Skin of body (tissue), 2 donors: Measurements from ENCODE around the gene MMUT. TPM values are rescaled to one million over a fixed set of nuclear protein-coding genes. Genes with fewer than 3 reads are reported as not detected.
"Not testable (repeated sequence)": the region's sequence is repeated elsewhere in the genome, so short reads cannot be mapped to it uniquely, and the experiment has no call there.

ENCODE experiments used
- DNase-seq: peaks from one replicate; lab custom pipeline; 2025; lab: John Stamatoyannopoulos, UW
- total RNA-seq: library from RNA; depleted of rRNA; stranded (reverse); fragments of >200 nt; gene quantifications from one replicate; pipeline ENCODE4 v1.2.3, GENCODE V29; 2014

The MMUT gene
- total RNA-seq, 1 donor from 2014 or later: 24.9 TPM

DNA sequence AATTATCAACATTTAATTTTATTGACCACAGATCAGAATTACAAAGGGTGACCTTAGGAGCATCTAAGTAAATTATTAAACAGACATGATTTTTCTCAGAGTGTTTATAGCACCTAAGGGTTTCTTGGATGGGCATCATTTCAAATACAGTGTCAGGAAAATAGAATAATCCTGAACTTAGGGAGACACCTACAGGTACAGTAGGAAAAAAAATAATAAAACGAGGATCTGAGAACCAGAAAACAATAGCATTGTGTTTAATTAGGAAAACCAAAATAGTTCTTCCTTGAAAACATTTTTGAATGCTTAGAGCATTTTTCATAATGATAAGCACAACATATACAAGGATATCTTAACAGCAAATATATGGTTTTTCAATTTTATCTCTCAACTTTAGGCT lies 39.2 kb downstream of the MMUT start:
- DNase-seq: no peak

DNA sequence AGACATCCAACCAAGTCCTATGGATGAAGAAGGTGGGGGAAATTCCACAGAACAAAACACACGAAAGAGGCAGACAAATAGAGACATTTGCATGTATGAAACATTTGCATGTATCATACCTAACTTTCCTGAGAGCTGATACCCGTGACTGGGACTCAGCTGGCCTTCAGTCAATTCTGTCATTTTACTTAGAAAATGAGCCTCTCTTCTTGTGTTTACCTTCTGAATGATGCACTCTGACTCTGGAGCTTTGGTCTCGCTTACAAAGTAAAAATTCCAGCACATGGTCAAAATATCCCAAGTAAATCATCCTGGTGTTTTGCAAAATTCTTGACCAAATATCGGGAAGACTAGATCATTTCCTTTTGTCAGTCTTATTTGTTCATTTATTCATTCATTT lies 46.9 kb downstream of the MMUT start:
- DNase-seq: no peak

DNA sequence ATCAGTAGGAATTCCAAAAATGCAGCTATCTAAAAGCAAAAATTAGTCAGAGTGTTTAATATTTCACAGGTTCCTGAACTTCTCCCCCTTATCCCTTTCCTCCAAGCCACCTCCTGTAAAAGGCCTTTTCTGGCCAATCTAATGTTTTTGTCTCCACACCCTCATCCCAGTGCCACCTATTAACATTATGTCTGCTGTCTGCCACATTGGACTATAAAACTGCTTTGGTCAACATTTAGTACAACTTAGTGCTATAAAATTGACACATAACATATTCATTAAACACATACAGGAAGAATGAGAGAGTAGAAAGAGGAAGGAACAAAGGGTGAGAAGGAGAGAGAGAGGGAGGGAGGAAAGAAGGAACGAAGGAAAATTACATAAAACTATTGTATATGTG lies 47.7 kb downstream of the MMUT start:
- no peak for DNase-seq

DNA sequence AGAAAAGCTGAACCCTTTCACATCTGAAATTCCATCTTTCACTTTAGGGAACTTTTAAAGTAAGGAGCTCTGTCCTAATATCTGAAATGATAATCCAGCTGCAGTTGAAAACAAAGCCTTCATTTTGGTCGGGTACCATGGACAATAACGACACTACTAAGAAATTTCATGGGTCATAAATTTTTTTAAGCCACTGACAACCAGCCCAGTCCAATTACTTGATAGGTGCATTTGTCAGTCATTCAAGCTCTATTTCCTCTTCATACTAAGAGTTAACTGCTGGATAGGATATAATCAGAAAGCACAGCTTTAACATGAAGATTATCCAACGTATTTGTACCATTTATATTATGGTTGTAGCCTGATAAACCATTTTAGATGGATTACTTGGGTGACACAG lies 52.5 kb downstream of the MMUT start:
- no peak for DNase-seq

DNA sequence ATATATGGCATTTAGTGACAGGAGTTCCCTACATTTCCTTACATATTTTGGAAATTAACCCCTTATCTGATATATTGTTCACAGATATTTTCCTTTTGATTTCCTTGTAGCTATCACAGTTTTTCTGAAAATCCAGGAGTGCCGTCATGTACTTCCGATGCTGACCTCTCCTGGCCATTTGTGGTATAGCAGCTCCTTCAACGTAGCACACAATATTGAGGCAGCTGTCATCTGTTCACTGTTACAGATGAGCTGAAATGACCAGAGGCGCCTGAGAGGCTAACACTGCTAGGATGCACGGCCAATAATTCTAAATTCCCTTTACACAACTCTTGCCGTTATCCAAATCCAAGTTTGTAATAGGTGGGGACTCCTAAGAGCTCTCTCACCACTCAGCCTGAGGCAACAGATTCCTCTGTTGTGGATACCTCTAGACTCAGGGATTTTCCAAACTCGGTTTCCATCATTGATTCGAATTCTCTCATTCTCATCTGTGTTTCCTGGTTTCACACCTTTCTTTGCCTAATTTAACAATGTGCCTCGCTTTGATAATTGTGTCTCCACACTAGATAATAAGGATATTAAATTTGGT lies 53.0 kb downstream of the MMUT start:
- peak; percentile 25 for DNase-seq

DNA sequence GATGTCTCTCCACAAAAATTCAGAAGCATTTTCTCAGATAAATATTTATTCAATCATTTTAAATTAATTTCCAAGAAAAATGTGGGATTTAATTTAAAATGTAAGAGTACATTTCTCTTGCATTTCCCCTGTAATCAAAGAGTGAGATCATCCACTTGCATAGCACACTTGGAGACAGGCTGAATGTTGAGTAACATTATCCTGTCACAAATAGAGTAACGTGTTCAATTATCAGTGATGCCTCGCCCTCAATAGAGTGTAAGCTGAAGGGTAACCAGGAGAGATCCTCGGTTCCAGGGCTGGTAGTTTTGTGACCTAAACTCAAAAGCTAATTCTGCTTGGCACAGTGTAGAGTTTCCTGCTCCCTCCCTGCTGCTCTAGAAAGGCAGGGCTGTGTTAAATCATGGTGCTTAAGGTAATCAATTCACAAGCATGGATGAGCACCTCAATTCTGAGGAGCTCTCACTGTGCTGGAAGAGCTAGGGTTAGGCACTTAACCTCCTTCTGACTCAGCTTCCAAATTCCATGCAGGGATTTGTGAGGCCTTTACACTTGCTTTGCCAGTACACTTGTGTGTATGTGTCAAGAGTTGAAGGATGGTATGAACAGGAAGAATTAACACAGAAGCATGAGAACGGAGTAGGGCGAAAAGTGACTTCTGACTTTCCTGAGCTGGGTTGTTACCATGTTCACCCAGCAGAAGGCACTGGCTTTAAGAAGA lies 56.6 kb downstream of the MMUT start:
- no peak for DNase-seq

DNA sequence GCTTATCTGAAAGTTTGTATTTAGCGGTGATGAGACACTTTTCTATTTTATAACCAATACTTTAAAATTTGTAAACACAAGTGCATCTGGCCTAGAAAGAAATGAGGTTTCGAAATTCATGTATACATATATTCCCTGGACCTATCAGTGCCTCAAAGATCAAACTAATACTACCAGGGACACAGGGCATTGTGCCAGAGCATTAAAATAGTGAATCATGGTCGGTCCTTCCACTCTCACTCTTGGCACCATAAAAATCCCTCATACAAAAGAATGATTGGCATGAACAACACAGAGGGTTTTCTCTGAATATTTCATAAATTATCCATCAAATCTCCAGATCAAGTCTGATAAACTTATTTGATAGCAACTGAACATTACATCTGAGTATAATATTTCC lies 62.0 kb downstream of the MMUT start:
- no peak for DNase-seq

DNA sequence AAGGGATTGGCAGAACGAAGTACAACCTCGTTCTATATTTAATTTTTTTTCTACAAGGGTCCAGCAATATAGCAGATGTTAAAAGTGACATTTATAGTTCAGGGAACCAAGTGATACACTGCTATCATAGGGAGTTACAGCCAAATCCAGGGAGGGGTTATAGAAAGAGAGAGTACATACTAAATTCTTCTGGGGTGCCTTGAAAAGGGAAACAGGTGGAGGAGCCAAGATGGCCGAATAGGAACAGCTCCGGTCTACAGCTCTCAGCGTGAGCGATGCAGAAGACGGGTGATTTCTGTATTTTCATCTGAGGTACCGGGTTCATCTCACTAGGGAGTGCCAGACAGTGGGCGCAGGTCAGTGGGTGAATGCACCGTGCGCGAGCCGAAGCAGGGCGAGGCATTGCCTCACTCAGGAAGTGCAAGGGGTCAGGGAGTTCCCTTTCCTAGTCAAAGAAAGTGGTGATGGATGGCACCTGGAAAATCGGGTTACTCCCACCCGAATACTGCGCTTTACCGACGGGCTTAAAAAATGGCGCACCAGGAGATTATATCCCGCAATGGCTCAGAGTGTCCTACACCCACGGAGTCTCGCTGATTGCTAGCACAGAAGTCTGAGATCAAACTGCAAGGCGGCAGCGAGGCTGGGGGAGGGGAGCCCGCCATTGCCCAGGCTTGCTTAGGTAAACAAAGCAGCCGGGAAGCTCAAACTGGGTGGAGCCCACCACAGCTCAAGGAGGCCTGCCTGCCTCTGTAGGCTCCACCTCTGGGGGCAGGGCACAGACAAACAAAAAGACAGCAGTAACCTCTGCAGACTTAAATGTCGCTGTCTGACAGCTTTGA lies 76.2 kb downstream of the MMUT start:
- not testable (repeated sequence) for DNase-seq

DNA sequence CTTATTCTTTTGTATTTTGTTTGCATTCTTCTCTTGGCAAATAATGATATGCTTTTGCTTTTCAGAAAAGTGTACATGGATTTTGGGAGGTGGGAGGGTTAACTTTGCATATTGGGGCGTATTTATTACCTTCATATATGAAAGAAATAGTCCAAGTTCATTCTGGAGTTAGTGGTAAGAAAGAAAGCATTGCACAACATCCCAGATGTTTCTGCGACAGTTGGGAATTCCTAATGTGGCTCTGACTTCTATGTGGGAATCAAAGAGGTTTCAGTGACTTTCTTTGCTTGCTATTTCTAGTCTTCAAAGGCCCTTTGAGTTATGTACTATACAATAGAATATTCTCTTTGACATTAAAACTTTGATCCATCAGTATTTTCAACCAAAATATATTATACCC lies 78.1 kb downstream of the MMUT start:
- no peak for DNase-seq

Other genes with a start within 250 kb of the MMUT start
- 8.0 TPM for gene CENPQ, start 117 bp upstream of the MMUT start, total RNA-seq
- gene GLYATL3, start 36.7 kb upstream of the MMUT start, total RNA-seq: 0.39 TPM
- 7.5 TPM for gene C6orf141, start 87.4 kb upstream of the MMUT start, total RNA-seq
- 5.8 TPM for gene RHAG, start 173.6 kb upstream of the MMUT start, total RNA-seq